Kidney epithelial cell (primary cell): ENCODE results near the gene MOB3A. TPM values are rescaled to one million over a fixed set of nuclear protein-coding genes. Genes with fewer than 3 reads are reported as not detected.

Source experiments
- DNase-seq: peaks from one replicate; pipeline ENCODE4 v3.0.0-alpha.2; 2010; ENCODE audit warnings: low read depth
- H3K27me3 ChIP-seq: 2 replicates; pipeline ENCODE4 v1.6.0; 2011; ENCODE audit warnings: low read length; ENCODE audit not compliant: control insufficient read depth, insufficient read depth
- H3K36me3 ChIP-seq: 2 replicates; pipeline ENCODE4 v1.5.1; 2011; ENCODE audit warnings: low read length; ENCODE audit not compliant: control insufficient read depth, insufficient read depth
- H3K4me3 ChIP-seq: 2 replicates; pipeline ENCODE4 v1.5.1; 2011; ENCODE audit warnings: low read depth, mild to moderate bottlenecking, control low read depth, low read length
- CTCF ChIP-seq: IDR thresholded peaks from 2 replicates; pipeline ENCODE4 v1.5.1; 2011; ENCODE audit warnings: mild to moderate bottlenecking, moderate library complexity, low read length, control low read depth, inconsistent platforms; ENCODE audit not compliant: insufficient read depth, poor library complexity, severe bottlenecking
- total RNA-seq: library from RNA; depleted of rRNA; stranded (reverse); fragments of >200 nt; gene quantifications from 2 replicates; pipeline ENCODE4 v1.2.3, GENCODE V29; 2015

MOB3A gene
- total RNA-seq: 40.3 and 62.0 TPM in 2 replicates

DNA sequence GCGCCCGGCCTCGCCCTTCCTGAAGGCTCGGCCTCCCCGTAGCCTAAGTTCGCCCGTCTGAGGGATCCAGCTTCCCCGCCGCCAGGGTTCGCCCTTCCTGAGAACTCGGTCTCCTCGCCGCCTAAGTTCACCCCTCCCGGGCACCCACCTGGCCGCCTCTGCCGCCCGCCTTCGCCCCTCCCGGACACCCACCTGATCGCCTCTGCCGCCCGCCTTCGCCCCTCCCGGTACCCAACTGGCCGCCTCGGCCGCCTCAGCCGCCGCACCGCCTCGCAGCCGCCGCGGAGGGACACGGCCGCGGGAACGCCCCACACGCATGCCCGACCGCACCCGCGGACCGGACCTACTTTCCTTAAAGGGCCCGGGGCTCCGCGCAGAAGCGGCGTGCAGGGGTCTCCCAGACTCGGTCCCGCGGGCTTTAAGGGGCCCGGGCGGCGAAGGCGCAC is at the start of gene MOB3A:
Gene MOB3A (minus strand): TSS at position 293 of the 446 bp plus-strand sequence. CDS start 17,766 bp downstream, outside the sequence.
- Histone ChIP-seq H3K4me3 (peak within 1 kb of the TSS; percentile 75), H3K36me3 (no peaks in the 10 kb centered on the region), H3K27me3 (no peaks in the 10 kb centered on the region)
- DNase-seq: no peak
- TF ChIP-seq CTCF: peak; percentile 58

DNA sequence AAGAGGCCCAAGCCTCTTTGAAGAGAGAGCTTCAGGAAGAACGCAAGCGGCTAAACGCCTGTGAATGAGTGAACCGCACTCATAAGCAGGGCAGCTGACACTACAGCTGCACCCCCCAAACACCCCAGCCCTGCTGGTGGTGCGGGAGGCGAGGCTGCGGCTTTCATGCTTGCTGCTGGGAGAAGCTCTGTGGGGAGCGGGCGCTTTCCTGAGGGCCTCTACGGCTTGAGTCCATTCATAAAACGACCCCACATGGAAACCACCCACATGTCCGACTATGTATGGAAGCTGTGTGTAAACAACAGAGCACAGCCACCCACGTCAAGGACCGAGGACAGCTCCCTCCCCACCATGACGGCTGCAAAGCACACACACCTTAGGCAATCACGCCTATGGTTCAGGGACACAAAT is 49.7 kb upstream of the MOB3A start:
- H3K36me3 ChIP-seq: no peaks in the 10 kb centered on the region
- no peak overlapping the region for H3K4me3 ChIP-seq

DNA sequence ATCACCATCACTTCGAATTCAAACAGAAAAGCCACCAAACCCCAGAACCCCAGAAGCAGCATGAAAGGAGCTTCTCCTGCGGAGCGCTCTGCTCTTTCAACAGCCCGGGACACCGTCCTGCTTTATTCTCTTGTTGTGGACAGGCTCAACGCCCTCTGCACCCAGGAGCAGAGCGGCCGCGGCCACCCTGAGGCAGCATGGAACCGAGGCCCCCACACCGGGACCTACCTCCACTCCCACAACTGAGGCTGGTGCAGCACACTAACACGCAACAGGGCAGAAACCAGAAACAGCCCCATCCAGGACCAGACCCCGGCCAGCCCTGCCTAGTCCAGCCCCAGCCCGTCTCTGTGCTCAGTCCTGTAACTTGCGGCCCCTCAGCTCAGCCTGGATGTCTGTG is 48.1 kb upstream of the MOB3A start:
- no peak overlapping the region for H3K4me3 ChIP-seq
- no peaks in the 10 kb centered on the region for H3K27me3 ChIP-seq
- DNase-seq: no peak
- H3K36me3 ChIP-seq: no peaks in the 10 kb centered on the region
- TF ChIP-seq CTCF: no peak

More for the DNA sequence above, 49.7 kb upstream of the MOB3A start:
- no peak for TF ChIP-seq CTCF
- no peak for DNase-seq
- H3K27me3 ChIP-seq: no peaks in the 10 kb centered on the region

GRCh38 chr19:2142173-2142829 is 46.2 kb upstream of the MOB3A start:
- DNase-seq: no peak

DNA sequence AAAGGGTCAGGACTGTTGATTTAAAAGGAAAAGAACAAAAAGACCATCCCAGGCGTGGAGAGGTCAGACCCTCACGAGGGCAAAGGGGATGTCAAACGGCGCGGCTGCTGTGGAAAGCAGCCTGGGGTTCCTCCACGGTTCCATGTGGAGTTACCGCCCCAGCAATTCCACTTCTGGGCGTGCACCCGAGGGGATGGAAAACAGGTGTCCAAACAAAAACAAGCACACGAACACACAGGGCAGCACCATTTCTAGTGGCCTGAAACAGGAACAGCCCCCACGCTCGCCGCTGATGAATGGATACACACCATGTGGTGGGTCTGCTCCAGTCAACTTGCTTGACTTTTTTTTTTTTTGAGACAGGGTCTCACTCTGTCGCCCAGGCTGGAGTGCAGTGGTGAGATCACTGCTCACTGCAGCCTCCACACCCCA is 44.0 kb upstream of the MOB3A start:
- TF ChIP-seq CTCF: no peak
- Histone ChIP-seq H3K27me3 (no peaks in the 10 kb centered on the region), H3K36me3 (peaks cover 1% of the 10 kb centered on the region), H3K4me3 (no peak overlapping the region)
- no peak for DNase-seq

More at GRCh38 chr19:2142173-2142829, 46.2 kb upstream of the MOB3A start:
- H3K27me3 ChIP-seq: no peaks in the 10 kb centered on the region
- H3K4me3 ChIP-seq: no peak overlapping the region
- no peak for TF ChIP-seq CTCF
- H3K36me3 ChIP-seq: no peaks in the 10 kb centered on the region

DNA sequence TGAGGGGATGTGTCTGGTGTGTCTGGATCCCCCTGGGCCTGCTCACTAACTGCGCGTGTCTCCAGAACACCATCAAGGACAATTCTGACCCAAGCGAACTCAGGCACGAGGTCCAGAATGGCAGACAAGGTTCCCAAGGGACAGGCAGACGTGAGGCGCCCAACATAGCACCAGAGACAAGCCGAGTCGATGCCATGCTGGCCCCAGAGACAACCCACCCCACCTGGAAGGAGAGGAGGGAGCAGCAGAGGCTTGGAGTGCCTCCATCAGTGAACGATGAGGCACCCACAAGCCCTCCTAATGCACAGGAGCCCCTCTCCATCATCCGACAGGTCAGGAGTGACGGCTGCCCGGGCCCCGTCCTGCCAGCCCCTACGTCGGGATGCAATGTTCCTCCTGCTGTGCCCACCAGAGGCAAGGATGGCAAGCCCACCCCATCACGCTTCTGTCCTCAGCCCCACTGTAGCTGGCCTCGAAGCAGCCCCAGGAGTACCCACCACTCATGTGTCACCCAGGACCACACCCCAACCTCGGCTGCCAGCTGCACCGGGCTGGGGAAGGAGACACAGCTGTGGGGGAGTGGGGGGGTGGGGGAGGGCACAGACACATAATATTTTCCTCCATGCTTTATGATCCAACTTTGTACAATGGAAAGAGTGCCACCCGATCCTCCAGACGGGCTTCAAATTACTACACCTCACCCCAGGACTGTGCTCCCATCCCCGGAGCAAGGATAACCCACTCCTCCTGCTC is 43.4 kb upstream of the MOB3A start:
- no peak for DNase-seq
- TF ChIP-seq CTCF: no peak
- no peaks in the 10 kb centered on the region for H3K27me3 ChIP-seq
- no peak overlapping the region for H3K4me3 ChIP-seq
- peaks cover 1% of the 10 kb centered on the region for H3K36me3 ChIP-seq
